ENCODE data around the gene CYP4F8. TPM values are rescaled to one million over a fixed set of nuclear protein-coding genes. Genes with fewer than 3 reads are reported as not detected.

The CYP4F8 gene
- total RNA-seq, 1 donor from 2014 or later, result 0.98 TPM

GRCh38 chr19:15618321-15618720, 3.3 kb downstream of the CYP4F8 start:
- no peak for DNase-seq (ENCODE audit: extremely low spot score in 2 of 2)

GRCh38 chr19:15621801-15622200, 6.8 kb downstream of the CYP4F8 start:
- Histone ChIP-seq H3K27ac (no peak overlapping the region), H3K4me1 (no peaks in the 10 kb centered on the region), H3K36me3 (no peaks in the 10 kb centered on the region), H3K9me3 (no peaks in the 10 kb centered on the region), H3K27me3 (no peaks in the 10 kb centered on the region), H3K4me3 (no peak overlapping the region)
- TF ChIP-seq POLR2A (IDR thresholded peaks at IDR 0.05) (no peak), CTCF (IDR thresholded peaks at IDR 0.05) (no peak), POLR2AphosphoS5 (IDR thresholded peaks at IDR 0.05; ENCODE audit: insufficient read depth in 1 of 2, low read depth in 1 of 2) (no peak)
- intact Hi-C loops (cut with DNase I), result loop anchor here (10.0 kb wide), 1 partner anchor 563 kb away; the partner anchor contains the start of gene FAM32A
- no peak for DNase-seq (ENCODE audit: extremely low spot score in 2 of 2)

More at GRCh38 chr19:15618321-15618720, 3.3 kb downstream of the CYP4F8 start:
- H3K4me3 ChIP-seq, result no peak overlapping the region
- no peaks in the 10 kb centered on the region for H3K4me1 ChIP-seq
- no peaks in the 10 kb centered on the region for H3K36me3 ChIP-seq
- no peak for TF ChIP-seq CTCF (IDR thresholded peaks at IDR 0.05)
- no peak for TF ChIP-seq POLR2A (IDR thresholded peaks at IDR 0.05)
- no peak for TF ChIP-seq POLR2AphosphoS5 (IDR thresholded peaks at IDR 0.05; ENCODE audit: insufficient read depth in 1 of 2, low read depth in 1 of 2)
- no peaks in the 10 kb centered on the region for H3K27me3 ChIP-seq
- no peak overlapping the region for H3K27ac ChIP-seq
- no peaks in the 10 kb centered on the region for H3K9me3 ChIP-seq
- intact Hi-C loops (cut with DNase I), result no loop called here

- H3K27me3 ChIP-seq, result no peaks in the 10 kb centered on the region
- H3K27ac ChIP-seq, result no peak overlapping the region
- intact Hi-C loops (cut with DNase I), result loop anchor here (10.0 kb wide), 1 partner anchor 562 kb away; the partner anchor contains the start of gene FAM32A
- TF ChIP-seq POLR2A (IDR thresholded peaks at IDR 0.05) (no peak), POLR2AphosphoS5 (IDR thresholded peaks at IDR 0.05; ENCODE audit: insufficient read depth in 1 of 2, low read depth in 1 of 2) (no peak), CTCF (IDR thresholded peaks at IDR 0.05) (no peak)
- H3K9me3 ChIP-seq, result no peaks in the 10 kb centered on the region
- no peaks in the 10 kb centered on the region for H3K36me3 ChIP-seq
- DNase-seq (ENCODE audit: extremely low spot score in 2 of 2), result no peak
- no peak overlapping the region for H3K4me3 ChIP-seq
- no peaks in the 10 kb centered on the region for H3K4me1 ChIP-seq
Observed at GRCh38 chr19:15622991-15623390, 8.0 kb downstream of the CYP4F8 start.

GRCh38 chr19:15623711-15624318, 8.8 kb downstream of the CYP4F8 start:
- Histone ChIP-seq H3K9me3 (no peaks in the 10 kb centered on the region), H3K27me3 (no peaks in the 10 kb centered on the region), H3K4me1 (no peaks in the 10 kb centered on the region), H3K36me3 (no peaks in the 10 kb centered on the region), H3K27ac (no peak overlapping the region), H3K4me3 (no peak overlapping the region)
- no peak for DNase-seq (ENCODE audit: extremely low spot score in 2 of 2)
- no peak for TF ChIP-seq POLR2A (IDR thresholded peaks at IDR 0.05)
- no peak for TF ChIP-seq CTCF (IDR thresholded peaks at IDR 0.05)
- TF ChIP-seq POLR2AphosphoS5 (IDR thresholded peaks at IDR 0.05; ENCODE audit: insufficient read depth in 1 of 2, low read depth in 1 of 2), result no peak
- intact Hi-C loops (cut with DNase I), result loop anchor here (10.0 kb wide), 1 partner anchor 561 kb away; the partner anchor contains the start of gene FAM32A

Data from vagina (tissue), 2 donors.